Activated CD4-positive, alpha-beta memory T cell treated with anti-CD3 and anti-CD28 coated beads for 36 hours (primary cell): ENCODE data around the gene TMEM164. TPM values are rescaled to one million over a fixed set of nuclear protein-coding genes. Genes with fewer than 3 reads are reported as not detected.

Experiments
- CTCF ChIA-PET: fragments of 350-600 bp; sonication (Branson Sonifier 250); formaldehyde crosslinking; loops from one replicate; lab custom pipeline; 2021; ENCODE audit warnings: antibody characterized with exemption, inconsistent platforms; lab: Charles Lee
- POLR2A ChIA-PET: fragments of 350-600 bp; sonication (Branson Sonifier 250); formaldehyde crosslinking; loops from one replicate; lab custom pipeline; 2021; ENCODE audit warnings: antibody characterized with exemption; lab: Charles Lee
- DNase-seq: peaks from one replicate; pipeline ENCODE4 v3.0.0-alpha.2; 2020
- H3K27ac Mint-ChIP-seq: one replicate; pipeline ENCODE4 v1.8.0; 2021; ENCODE audit warnings: mixed read lengths
- H3K27me3 Mint-ChIP-seq: one replicate; pipeline ENCODE4 v1.8.0; 2021; ENCODE audit warnings: mixed read lengths
- H3K36me3 Mint-ChIP-seq: one replicate; pipeline ENCODE4 v1.8.0; 2021; ENCODE audit warnings: mixed read lengths
- H3K4me1 Mint-ChIP-seq: one replicate; pipeline ENCODE4 v1.8.0; 2021; ENCODE audit warnings: low read depth, mixed read lengths
- H3K4me3 Mint-ChIP-seq: one replicate; pipeline ENCODE4 v1.8.0; 2021; ENCODE audit warnings: mild to moderate bottlenecking, mixed read lengths
- H3K9me3 Mint-ChIP-seq: one replicate; pipeline ENCODE4 v1.8.0; 2021; ENCODE audit warnings: mixed read lengths
- intact Hi-C: fragments of 100-400 bp; cut with micrococcal nuclease; formaldehyde crosslinking; loops from one replicate; pipeline ENCODE4 v1.15.1; 2023
- total RNA-seq, 2 experiments: library from RNA; stranded (reverse); gene quantifications; one replicate each; pipeline ENCODE4 v1.2.3, GENCODE V29; 2021

Gene TMEM164
- total RNA-seq, 2 experiments from 2014 or later = 10.1 to 13.2 TPM

GRCh38 chrX:110167952-110168451, 165.1 kb downstream of the TMEM164 start:
- CTCF ChIA-PET = interaction anchor here (0.6 to 18.4 kb wide), 6 partner anchors 15 to 243 kb away, joined by 3 to 522 read pairs (median 3); partner anchors contain the start of gene AMMECR1
- no peaks in the 10 kb centered on the region for H3K27me3 Mint-ChIP-seq
- H3K4me1 Mint-ChIP-seq = peaks cover 9% of the 10 kb centered on the region
- DNase-seq = peak; percentile 63
- peaks cover 8% of the 10 kb centered on the region for H3K36me3 Mint-ChIP-seq
- no peaks in the 10 kb centered on the region for H3K9me3 Mint-ChIP-seq
- intact Hi-C loops = no loop called here
- H3K4me3 Mint-ChIP-seq = no peak overlapping the region
- POLR2A ChIA-PET = no interaction called here
- H3K27ac Mint-ChIP-seq = no peak overlapping the region

GRCh38 chrX:110168585-110168984, 165.7 kb downstream of the TMEM164 start:
- Mint-ChIP-seq H3K27me3 (no peaks in the 10 kb centered on the region), H3K4me3 (no peak overlapping the region), H3K27ac (no peak overlapping the region), H3K9me3 (no peaks in the 10 kb centered on the region), H3K4me1 (peaks cover 9% of the 10 kb centered on the region), H3K36me3 (peaks cover 9% of the 10 kb centered on the region)
- POLR2A ChIA-PET = no interaction called here
- DNase-seq = no peak
- CTCF ChIA-PET = interaction anchor here (0.6 to 18.4 kb wide), 5 partner anchors 15 to 242 kb away, joined by 3 to 522 read pairs (median 3); partner anchors contain the start of gene AMMECR1
- intact Hi-C loops = no loop called here

- Mint-ChIP-seq H3K36me3 (peaks cover 13% of the 10 kb centered on the region), H3K27ac (no peak overlapping the region), H3K27me3 (no peaks in the 10 kb centered on the region), H3K9me3 (no peaks in the 10 kb centered on the region), H3K4me3 (no peak overlapping the region), H3K4me1 (peaks cover 9% of the 10 kb centered on the region)
- intact Hi-C loops = no loop called here
- ChIA-PET CTCF (interaction anchor here (1.1 kb wide), 1 partner anchor 238 kb away, joined by 3 read pairs; no protein-coding TSS in a partner anchor), POLR2A (no interaction called here)
- DNase-seq = no peak
Observed at GRCh38 chrX:110170029-110170428, 167.1 kb downstream of the TMEM164 start.

GRCh38 chrX:110171442-110171841, 168.5 kb downstream of the TMEM164 start:
- Mint-ChIP-seq H3K36me3 (peaks cover 13% of the 10 kb centered on the region), H3K4me1 (peaks cover 9% of the 10 kb centered on the region), H3K27me3 (no peaks in the 10 kb centered on the region), H3K9me3 (no peaks in the 10 kb centered on the region), H3K27ac (no peak overlapping the region), H3K4me3 (no peak overlapping the region)
- intact Hi-C loops = no loop called here
- ChIA-PET POLR2A (no interaction called here), CTCF (no interaction called here)
- DNase-seq = no peak

GRCh38 chrX:110172215-110172614, 169.3 kb downstream of the TMEM164 start:
- H3K27me3 Mint-ChIP-seq = no peaks in the 10 kb centered on the region
- H3K36me3 Mint-ChIP-seq = peaks cover 13% of the 10 kb centered on the region
- H3K4me3 Mint-ChIP-seq = no peak overlapping the region
- no peak overlapping the region for H3K27ac Mint-ChIP-seq
- DNase-seq = no peak
- no peaks in the 10 kb centered on the region for H3K9me3 Mint-ChIP-seq
- POLR2A ChIA-PET = no interaction called here
- peaks cover 9% of the 10 kb centered on the region for H3K4me1 Mint-ChIP-seq
- CTCF ChIA-PET = no interaction called here
- intact Hi-C loops = no loop called here

- ChIA-PET POLR2A (no interaction called here), CTCF (no interaction called here)
- Mint-ChIP-seq H3K4me3 (no peak overlapping the region), H3K9me3 (no peaks in the 10 kb centered on the region), H3K27me3 (no peaks in the 10 kb centered on the region), H3K36me3 (peaks cover 13% of the 10 kb centered on the region), H3K27ac (no peak overlapping the region), H3K4me1 (peaks cover 3% of the 10 kb centered on the region)
- no peak for DNase-seq
- intact Hi-C loops = no loop called here
Observed at GRCh38 chrX:110173192-110174175, 170.6 kb downstream of the TMEM164 start.

GRCh38 chrX:110175146-110175545, 172.2 kb downstream of the TMEM164 start:
- H3K4me3 Mint-ChIP-seq = no peak overlapping the region
- peaks cover 13% of the 10 kb centered on the region for H3K36me3 Mint-ChIP-seq
- no peak overlapping the region for H3K27ac Mint-ChIP-seq
- POLR2A ChIA-PET = no interaction called here
- H3K4me1 Mint-ChIP-seq = peaks cover 4% of the 10 kb centered on the region
- DNase-seq = no peak
- no peaks in the 10 kb centered on the region for H3K27me3 Mint-ChIP-seq
- CTCF ChIA-PET = interaction anchor here (1.0 to 1.3 kb wide), 2 partner anchors 227 to 239 kb away, joined by 3 read pairs; no protein-coding TSS in a partner anchor
- H3K9me3 Mint-ChIP-seq = no peaks in the 10 kb centered on the region
- intact Hi-C loops = no loop called here

GRCh38 chrX:110175696-110176095, 172.8 kb downstream of the TMEM164 start:
- Mint-ChIP-seq H3K9me3 (no peaks in the 10 kb centered on the region), H3K27me3 (no peaks in the 10 kb centered on the region), H3K4me3 (no peak overlapping the region), H3K27ac (no peak overlapping the region), H3K36me3 (peaks cover 13% of the 10 kb centered on the region), H3K4me1 (peaks cover 8% of the 10 kb centered on the region)
- no peak for DNase-seq
- intact Hi-C loops = no loop called here
- ChIA-PET CTCF (interaction anchor here (1.3 kb wide), 1 partner anchor 227 kb away, joined by 3 read pairs; no protein-coding TSS in a partner anchor), POLR2A (no interaction called here)

GRCh38 chrX:110178179-110178865, 175.4 kb downstream of the TMEM164 start:
- intact Hi-C loops = no loop called here
- Mint-ChIP-seq H3K27ac (no peak overlapping the region), H3K4me1 (peaks cover 14% of the 10 kb centered on the region), H3K36me3 (peaks cover 5% of the 10 kb centered on the region), H3K27me3 (no peaks in the 10 kb centered on the region), H3K9me3 (no peaks in the 10 kb centered on the region), H3K4me3 (no peak overlapping the region)
- ChIA-PET CTCF (no interaction called here), POLR2A (no interaction called here)
- no peak for DNase-seq

- H3K9me3 Mint-ChIP-seq = peaks cover 2% of the 10 kb centered on the region
- ChIA-PET CTCF (interaction anchor here (0.7 to 1.2 kb wide), 2 partner anchors 142 to 232 kb away, joined by 3 read pairs; no protein-coding TSS in a partner anchor), POLR2A (no interaction called here)
- no peaks in the 10 kb centered on the region for H3K36me3 Mint-ChIP-seq
- intact Hi-C loops = no loop called here
- peaks cover 18% of the 10 kb centered on the region for H3K4me1 Mint-ChIP-seq
- no peak overlapping the region for H3K4me3 Mint-ChIP-seq
- no peak for DNase-seq
- no peak overlapping the region for H3K27ac Mint-ChIP-seq
- no peaks in the 10 kb centered on the region for H3K27me3 Mint-ChIP-seq
Observed at GRCh38 chrX:110180176-110180927, 177.4 kb downstream of the TMEM164 start.

GRCh38 chrX:110180928-110181310, 178.0 kb downstream of the TMEM164 start:
- H3K9me3 Mint-ChIP-seq = peaks cover 7% of the 10 kb centered on the region
- H3K36me3 Mint-ChIP-seq = peaks cover 3% of the 10 kb centered on the region
- no peak overlapping the region for H3K4me3 Mint-ChIP-seq
- DNase-seq = no peak
- no peak overlapping the region for H3K27ac Mint-ChIP-seq
- no peaks in the 10 kb centered on the region for H3K27me3 Mint-ChIP-seq
- CTCF ChIA-PET = interaction anchor here (1.2 kb wide), 1 partner anchor 231 kb away, joined by 3 read pairs; no protein-coding TSS in a partner anchor
- intact Hi-C loops = no loop called here
- peaks cover 18% of the 10 kb centered on the region for H3K4me1 Mint-ChIP-seq
- POLR2A ChIA-PET = no interaction called here
